BE2C (cell line): ENCODE data around the gene ASTN2.

Source experiments
- DNase-seq: peaks from one replicate; pipeline ENCODE4 v3.0.0-alpha.2; 2020
- H3K27me3 ChIP-seq: fragments of 250-450 bp; sonication (Bioruptor Pico); 2 replicates; pipeline ENCODE4 v1.5.1; 2020; ENCODE audit warnings: mild to moderate bottlenecking
- H3K36me3 ChIP-seq: fragments of 250-450 bp; sonication (Bioruptor Pico); 2 replicates; pipeline ENCODE4 v1.5.1; 2020; ENCODE audit warnings: mild to moderate bottlenecking
- H3K4me1 ChIP-seq: fragments of 250-450 bp; sonication (Bioruptor Pico); 2 replicates; pipeline ENCODE4 v1.5.1; 2020
- H3K4me3 ChIP-seq: 2 replicates; pipeline ENCODE4 v1.5.1; 2011; ENCODE audit warnings: low read depth, low read length
- H3K9me3 ChIP-seq: fragments of 250-450 bp; sonication (Bioruptor Pico); 2 replicates; pipeline ENCODE4 v1.5.1; 2020
- TF ChIP-seq, protein P1 (sequence below): IDR thresholded peaks from 2 replicates; pipeline ENCODE4 v1.5.1; 2012; ENCODE audit warnings: mild to moderate bottlenecking, low read depth, low read length

The ASTN2 gene

DNA sequence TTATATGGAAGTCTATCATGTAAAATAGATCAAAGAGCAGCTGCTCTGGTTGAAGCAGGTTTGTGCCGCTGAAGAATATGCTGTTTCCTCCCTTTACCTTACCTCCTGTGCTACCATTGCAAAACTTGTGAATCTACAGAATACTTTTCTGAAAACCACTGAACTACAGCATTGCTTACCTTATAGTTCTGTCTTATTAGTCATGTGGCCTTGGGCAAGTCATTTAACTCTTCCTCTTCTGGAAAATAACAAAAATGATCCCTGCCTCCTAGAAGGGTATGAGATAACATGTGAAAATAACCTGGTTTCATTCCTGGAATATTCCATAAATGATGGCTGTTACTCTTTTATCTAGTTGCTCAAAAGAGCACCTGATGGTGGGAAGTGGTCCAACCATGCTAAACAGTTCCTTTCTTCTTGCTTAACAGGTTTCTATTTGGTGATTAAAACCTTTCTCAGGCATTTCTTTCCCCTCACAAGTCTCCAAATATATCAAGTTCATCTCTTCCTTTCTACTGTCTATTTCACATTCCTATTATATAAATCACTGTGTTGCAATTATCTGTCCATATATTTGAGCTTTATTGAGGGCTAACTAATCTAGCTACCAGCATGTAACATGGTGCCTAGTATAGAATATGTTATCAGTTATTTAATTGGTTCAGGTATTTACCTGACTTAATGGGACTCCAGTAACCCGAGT, 712.8 kb downstream of the ASTN2 start:
- H3K27me3 ChIP-seq: no peaks in the 10 kb centered on the region
- H3K36me3 ChIP-seq: peaks cover 52% of the 10 kb centered on the region
- TF ChIP-seq, protein P1, sequence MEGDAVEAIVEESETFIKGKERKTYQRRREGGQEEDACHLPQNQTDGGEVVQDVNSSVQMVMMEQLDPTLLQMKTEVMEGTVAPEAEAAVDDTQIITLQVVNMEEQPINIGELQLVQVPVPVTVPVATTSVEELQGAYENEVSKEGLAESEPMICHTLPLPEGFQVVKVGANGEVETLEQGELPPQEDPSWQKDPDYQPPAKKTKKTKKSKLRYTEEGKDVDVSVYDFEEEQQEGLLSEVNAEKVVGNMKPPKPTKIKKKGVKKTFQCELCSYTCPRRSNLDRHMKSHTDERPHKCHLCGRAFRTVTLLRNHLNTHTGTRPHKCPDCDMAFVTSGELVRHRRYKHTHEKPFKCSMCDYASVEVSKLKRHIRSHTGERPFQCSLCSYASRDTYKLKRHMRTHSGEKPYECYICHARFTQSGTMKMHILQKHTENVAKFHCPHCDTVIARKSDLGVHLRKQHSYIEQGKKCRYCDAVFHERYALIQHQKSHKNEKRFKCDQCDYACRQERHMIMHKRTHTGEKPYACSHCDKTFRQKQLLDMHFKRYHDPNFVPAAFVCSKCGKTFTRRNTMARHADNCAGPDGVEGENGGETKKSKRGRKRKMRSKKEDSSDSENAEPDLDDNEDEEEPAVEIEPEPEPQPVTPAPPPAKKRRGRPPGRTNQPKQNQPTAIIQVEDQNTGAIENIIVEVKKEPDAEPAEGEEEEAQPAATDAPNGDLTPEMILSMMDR: no peak
- DNase-seq: no peak
- no peaks in the 10 kb centered on the region for H3K4me1 ChIP-seq
- no peak overlapping the region for H3K4me3 ChIP-seq
- no peaks in the 10 kb centered on the region for H3K9me3 ChIP-seq

DNA sequence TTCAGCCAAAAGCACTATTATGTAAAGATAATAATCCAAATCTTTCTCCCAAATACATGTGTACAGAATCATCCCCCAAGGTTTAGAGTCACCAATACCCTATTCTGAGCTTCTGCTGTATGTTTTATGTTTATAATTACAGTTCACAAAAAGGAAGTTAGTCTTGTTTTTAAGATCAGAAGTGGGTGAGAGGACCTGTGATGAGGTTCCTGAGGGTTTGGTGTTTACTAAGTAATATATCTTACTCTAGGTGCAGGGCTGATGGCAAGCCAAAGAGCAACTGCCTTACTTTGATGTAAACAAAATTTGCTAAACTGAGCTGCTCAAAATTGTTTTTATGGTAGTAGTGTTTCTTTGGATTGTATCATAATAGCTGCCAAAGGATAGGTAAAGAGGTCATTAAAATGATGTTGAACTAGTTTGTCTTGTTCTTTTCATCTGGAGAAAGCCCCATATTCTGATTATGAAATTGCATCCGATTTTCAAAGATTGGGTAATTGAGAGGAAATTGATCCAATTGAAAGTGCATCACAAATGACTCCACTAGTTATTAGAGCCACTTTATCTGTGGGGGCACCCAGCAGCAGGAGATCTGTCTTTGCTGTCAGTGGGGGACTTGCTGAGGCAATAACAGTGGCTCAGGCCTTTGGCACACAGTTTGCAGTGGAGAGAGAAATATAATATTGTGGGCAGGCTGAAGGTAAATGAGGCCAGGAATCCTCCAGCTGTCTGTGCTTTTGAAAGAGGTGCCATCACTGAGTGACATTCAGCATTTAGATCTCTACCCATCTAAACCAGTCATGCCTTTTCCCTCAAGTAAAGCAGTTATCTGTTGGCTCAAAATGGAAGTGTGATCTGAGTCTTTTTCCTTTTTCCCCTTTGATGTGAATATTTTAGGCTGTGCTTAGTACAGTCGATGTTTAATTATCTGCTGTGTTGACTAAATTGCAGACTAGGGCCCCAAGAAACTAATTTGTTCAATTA, 713.7 kb downstream of the ASTN2 start:
- no peaks in the 10 kb centered on the region for H3K27me3 ChIP-seq
- no peak for DNase-seq
- H3K9me3 ChIP-seq: no peaks in the 10 kb centered on the region
- H3K4me1 ChIP-seq: no peaks in the 10 kb centered on the region
- H3K36me3 ChIP-seq: peaks cover 54% of the 10 kb centered on the region
- no peak overlapping the region for H3K4me3 ChIP-seq
- TF ChIP-seq, protein P1: no peak

DNA sequence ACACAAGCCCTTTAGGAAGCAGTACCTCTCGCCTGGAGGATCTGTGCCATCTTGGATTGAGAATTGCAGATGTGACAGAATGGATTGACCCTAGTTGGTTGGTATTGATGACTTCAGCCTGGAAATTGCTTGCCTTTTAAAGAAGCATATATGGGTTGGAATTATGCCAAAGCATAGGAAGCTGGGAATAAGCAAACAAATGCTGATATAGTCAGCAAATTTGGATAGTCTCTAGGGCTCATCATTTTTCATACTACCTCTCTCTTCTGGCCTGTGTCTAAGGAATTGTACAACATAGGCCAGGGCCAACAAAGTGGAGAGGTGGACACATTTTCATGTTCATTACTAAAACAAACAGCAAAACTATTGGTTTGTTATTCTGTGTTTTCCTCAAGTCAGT, 714.6 kb downstream of the ASTN2 start:
- H3K27me3 ChIP-seq: no peaks in the 10 kb centered on the region
- peaks cover 58% of the 10 kb centered on the region for H3K36me3 ChIP-seq
- H3K9me3 ChIP-seq: no peaks in the 10 kb centered on the region
- H3K4me1 ChIP-seq: no peaks in the 10 kb centered on the region
- H3K4me3 ChIP-seq: no peak overlapping the region
- TF ChIP-seq, protein P1: no peak
- no peak for DNase-seq

DNA sequence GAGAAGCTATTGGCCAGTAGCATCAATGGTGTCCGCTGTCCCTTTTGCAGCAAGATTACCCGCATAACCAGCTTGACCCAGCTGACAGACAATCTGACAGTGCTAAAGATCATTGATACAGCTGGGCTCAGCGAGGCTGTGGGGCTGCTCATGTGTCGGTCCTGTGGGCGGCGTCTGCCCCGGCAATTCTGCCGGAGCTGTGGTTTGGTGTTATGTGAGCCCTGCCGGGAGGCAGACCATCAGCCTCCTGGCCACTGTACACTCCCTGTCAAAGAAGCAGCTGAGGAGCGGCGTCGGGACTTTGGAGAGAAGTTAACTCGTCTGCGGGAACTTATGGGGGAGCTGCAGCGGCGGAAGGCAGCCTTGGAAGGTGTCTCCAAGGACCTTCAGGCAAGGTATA, 717.0 kb downstream of the ASTN2 start:
- H3K36me3 ChIP-seq: peaks cover 56% of the 10 kb centered on the region

DNA sequence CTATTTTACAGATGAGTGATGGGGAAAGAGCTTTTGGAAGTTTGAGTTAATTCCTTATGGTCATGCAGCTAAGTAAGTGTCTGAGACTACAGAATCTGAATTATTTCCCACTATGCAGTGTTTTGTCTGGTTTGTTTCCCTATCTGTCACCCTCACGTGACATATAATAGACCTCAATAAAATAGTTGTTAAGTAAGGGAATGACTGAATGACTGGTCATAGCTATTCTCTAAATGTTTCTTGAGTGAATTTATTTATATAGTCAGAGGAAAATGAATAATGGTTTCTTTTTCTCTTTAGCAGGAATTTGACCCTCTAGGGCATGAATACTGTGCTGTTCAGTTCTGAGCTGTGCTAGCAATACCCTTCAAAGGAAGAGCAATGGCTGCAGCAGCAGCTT, 717.5 kb downstream of the ASTN2 start:
- Histone ChIP-seq H3K4me1 (no peaks in the 10 kb centered on the region), H3K9me3 (no peaks in the 10 kb centered on the region), H3K4me3 (no peak overlapping the region), H3K36me3 (peaks cover 51% of the 10 kb centered on the region), H3K27me3 (no peaks in the 10 kb centered on the region)
- TF ChIP-seq, protein P1: no peak
- no peak for DNase-seq

More for the DNA sequence above, 717.0 kb downstream of the ASTN2 start:
- no peak for DNase-seq
- Histone ChIP-seq H3K9me3 (no peaks in the 10 kb centered on the region), H3K4me1 (no peaks in the 10 kb centered on the region), H3K4me3 (no peak overlapping the region), H3K27me3 (no peaks in the 10 kb centered on the region)
- TF ChIP-seq, protein P1: no peak
